HG03108 (cell line): ENCODE data around the gene NLK.
"Not testable (repeated sequence)": the region's sequence is repeated elsewhere in the genome, so short reads cannot be mapped to it uniquely, and the experiment has no call there.

Source experiments
- ATAC-seq: cut with Tn5 transposase; IDR thresholded peaks from one replicate; pipeline ENCODE4 v1.9.1; 2021; ENCODE audit warnings: moderate library complexity; ENCODE audit not compliant: unreplicated experiment

Gene NLK

DNA sequence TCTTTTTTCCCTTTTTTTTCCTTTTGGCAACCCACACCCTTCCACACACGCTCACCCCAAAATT lies at the start of gene NLK:
NLK (plus strand) TSS at position 21 of the 64 bp plus-strand sequence. CDS start 197 bp downstream, outside the sequence.
- no peak for ATAC-seq

- ATAC-seq: no peak
Observed at GRCh38 chr17:27993161-27993695, 49.2 kb upstream of the NLK start.

DNA sequence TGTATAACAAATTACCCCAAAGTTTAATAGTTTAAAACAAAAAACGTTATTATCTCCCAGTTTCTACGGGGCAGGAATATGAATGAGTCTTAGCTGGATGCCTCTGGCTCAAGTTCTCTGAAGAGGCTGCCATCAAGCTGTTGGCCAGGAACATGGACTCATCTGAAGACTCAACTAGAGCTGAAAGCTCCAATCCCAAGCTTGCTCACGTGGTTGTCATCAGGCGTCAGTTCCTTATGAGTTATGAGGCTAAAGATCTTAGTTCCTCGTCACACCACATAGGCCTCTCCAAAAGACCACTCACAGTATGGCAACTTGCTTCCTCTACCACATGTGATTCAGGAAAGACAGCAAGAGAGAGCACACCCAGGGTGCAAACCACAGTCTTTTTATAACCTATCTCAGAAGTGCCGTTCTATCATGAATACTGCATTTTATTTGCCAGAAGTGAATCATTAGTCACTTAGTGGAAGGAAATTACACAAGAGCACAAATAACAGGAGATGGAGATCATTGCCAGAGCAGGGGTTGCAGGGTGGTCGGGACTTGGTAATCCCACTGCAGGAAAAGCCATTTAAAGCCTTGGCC lies 48.7 kb upstream of the NLK start:
- ATAC-seq: no peak

- ATAC-seq: no peak
Observed at GRCh38 chr17:27994586-27994985, 47.9 kb upstream of the NLK start.

DNA sequence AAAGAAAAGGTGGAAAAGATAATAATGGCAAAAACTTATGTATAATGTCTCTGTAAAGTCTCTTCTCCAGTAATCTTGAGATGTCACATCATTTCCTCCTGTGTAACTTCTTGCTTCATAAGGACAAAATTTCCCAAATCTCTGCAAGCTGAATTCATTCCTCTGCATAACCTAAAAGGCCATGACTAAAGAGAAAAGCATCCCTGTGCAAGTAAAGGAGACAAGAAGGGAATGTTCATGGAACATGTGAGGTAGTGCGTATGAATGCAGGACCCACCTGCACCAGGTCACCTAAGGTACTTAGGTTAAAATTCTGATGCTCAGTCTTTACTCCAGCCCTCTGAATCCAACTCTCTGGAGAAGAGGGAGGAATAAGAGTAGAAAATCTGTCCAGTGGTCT lies 46.9 kb upstream of the NLK start:
- ATAC-seq: no peak

DNA sequence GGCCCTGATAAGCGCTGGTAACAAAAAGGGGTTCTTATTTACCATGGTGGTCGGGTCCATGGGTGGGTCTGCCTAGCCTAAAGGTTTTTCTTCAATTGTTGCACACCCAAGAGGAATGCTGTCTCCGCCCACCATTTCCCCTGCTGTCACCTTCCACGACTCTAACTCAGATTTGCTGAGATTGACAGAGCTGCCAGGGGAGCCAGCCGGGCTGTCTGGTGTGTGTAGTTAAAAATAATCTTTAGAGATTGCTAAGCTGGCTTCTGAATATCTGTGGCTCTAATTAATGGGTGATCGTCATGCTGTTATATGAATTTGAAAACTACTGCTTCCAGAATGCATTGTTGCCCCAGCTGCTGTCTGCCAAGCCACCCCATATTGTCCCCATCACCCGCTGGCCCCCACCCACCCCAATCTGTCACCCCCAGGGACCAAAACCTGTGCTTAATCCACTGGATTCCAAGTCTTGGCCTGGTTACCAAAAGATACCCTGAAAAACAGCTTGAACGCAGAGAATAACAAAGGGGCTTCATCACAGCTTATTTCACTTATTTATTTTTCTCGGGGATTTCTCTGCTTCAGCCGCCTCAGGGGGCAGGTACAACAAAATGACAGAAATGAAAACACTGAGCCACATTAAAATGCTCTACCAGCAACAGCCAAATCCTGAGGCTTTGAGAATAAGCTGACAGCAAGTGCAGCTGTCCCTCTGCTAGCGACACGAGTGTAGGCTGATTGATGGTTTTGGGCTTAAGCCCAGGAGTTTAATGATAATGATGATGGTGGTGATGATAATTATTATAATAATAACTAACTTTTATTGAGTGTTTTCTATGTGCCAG lies 46.1 kb upstream of the NLK start:
- no peak for ATAC-seq

DNA sequence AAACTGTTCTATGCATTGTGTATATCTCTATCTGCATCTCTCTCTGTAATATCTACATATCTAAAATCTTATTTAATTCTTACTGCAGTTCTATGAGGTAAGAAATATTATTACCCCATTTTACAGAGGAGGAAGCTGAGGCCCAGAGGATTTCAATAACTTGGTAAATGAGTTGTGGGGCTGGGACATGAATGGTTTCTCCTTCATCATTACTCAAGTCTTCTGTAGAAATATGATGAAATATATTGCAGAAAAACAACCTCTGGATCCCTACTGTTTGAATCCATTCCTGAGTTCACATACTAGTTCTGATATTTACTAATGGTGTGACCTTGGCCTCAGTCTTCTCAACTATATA lies 45.5 kb upstream of the NLK start:
- ATAC-seq: no peak

DNA sequence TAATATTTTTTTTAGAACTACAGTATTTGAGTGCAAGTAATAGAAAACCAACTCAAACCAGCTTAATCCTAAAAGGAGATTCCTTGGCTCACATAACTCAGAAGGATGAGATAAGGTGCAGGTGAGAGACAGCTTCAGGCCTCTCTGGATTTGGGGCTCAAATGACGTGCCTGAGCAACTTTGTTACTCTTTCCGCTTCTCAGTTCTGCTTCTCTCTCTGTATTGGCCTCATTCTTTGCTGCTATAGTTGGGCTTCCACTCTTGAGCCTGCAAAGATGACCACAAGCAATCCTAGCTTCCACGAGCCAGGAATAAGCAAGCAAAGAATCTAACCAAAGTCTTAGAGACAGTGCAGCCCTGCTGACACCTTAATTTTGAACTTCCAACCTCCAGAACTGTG lies 45.0 kb upstream of the NLK start:
- no peak for ATAC-seq

DNA sequence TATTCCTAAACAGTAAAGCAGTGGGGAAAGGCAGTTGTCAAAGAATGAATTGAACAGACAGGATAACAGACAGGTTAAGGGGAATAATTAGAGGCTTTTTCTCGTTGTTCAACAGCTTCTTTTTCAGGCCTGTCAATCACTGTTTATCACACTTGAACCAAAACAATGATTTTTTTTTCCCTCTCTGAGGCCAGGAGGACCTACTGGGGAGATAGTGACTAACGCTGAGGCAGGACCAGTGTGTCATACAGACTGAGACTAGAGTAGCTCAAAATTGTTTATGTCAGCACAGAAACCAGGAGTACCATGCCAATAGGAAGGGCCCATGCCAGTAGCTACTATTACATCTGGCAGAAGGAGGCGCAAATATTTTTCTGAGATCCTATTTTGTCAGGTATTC lies 41.3 kb upstream of the NLK start:
- no peak for ATAC-seq

GRCh38 chr17:28004344-28004743 lies 38.1 kb upstream of the NLK start:
- no peak for ATAC-seq

GRCh38 chr17:28007925-28008324 lies 34.6 kb upstream of the NLK start:
- ATAC-seq: not testable (repeated sequence)

- ATAC-seq: no peak
Observed at GRCh38 chr17:28008513-28008912, 34.0 kb upstream of the NLK start.

- no peak for ATAC-seq
Observed at GRCh38 chr17:28010406-28010805, 32.1 kb upstream of the NLK start.

DNA sequence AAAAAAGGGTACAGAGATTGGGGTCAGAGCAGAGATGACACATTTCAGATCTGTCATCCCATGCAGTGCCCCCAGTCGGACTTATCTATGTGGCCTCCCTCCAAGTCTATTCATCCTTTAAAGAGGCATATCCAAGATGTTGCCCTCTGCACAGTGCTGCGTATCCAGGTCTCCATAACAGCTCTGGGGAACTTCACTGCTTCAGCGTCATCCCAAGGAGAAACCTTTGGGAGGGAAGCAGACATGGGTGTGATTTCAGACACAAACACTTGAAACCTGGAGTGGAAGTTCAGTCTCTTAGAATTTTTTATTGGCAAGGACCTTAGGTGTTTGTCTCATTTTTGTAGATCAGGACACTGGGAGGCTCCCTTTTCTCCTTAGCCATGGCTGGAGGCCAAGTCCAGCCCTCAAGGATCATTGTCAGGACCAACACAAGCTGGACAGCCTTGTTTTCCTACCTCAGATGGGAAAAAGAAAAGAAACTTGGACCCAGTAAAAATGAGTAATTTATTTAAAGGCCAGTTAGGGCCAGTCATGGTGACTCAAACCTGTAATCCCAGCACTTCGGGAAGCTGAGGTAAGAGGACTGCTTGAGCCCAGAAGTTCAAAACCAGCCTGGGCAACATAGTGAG lies 23.9 kb upstream of the NLK start:
- ATAC-seq: no peak

- no peak for ATAC-seq
Observed at GRCh38 chr17:28020515-28020914, 22.0 kb upstream of the NLK start.

GRCh38 chr17:28029044-28029443 lies 13.4 kb upstream of the NLK start:
- ATAC-seq: no peak

- ATAC-seq: no peak
Observed at GRCh38 chr17:28030386-28030785, 12.1 kb upstream of the NLK start.

DNA sequence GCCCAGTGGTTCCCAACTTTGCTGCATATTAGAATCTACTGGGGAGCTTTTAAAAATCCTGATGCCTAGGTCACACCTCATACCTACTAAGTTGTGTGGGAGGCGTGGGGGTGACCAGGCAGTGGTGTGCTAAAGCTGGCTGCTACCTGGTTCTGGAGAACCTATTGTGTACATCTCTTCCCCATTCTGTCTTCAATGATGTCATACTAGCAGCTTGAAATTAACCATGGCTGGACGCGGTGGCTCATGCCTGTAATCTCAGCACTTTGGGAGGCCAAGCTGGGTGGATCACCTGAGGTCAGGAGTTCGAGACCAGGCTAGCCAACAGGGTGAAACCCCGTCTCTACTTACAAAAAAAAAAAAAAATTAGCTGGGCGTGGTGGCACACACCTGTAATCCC lies 11.3 kb upstream of the NLK start:
- no peak for ATAC-seq

GRCh38 chr17:28033972-28034714 lies 8.3 kb upstream of the NLK start:
- no peak for ATAC-seq

DNA sequence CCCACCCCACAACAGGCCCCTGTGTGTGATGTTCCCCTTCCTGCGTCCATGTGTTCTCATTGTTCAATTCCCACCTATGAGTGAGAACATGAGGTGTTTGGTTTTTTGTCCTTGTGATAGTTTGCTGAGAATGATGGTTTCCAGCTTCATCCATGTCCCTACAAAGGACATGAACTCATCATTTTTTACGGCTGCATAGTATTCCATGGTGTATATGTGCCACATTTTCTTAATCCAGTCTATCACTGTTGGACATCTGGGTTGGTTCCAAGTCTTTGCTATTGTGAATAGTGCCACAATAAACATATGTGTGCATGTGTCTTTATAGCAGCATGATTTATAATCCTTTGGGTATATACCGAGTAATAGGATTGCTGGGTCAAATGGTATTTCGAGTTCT lies 7.0 kb upstream of the NLK start:
- ATAC-seq: not testable (repeated sequence)

DNA sequence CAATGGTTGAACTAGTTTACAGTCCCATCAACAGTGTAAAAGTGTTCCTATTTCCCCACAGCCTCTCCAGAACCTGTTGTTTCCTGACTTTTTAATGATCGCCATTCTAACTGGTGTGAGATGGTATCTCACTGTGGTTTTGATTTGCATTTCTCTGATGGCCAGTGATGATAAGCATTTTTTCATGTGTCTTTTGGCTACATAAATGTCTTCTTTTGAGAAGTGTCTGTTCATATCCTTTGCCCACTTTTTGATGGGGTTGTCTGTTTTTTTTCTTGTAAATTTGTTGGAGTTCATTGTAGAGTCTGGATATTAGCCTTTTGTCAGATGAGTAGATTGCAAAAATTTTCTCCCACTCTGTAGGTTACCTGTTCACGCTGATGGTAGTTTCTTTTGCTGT lies 6.6 kb upstream of the NLK start:
- not testable (repeated sequence) for ATAC-seq

- ATAC-seq: no peak
Observed at GRCh38 chr17:28038802-28039201, 3.7 kb upstream of the NLK start.
